ENCODE results near the gene MIF4GD. TPM values are rescaled to one million over a fixed set of nuclear protein-coding genes. Genes with fewer than 3 reads are reported as not detected.
"Not testable (repeated sequence)": the region's sequence is repeated elsewhere in the genome, so short reads cannot be mapped to it uniquely, and the experiment has no call there.

Gene MIF4GD
- total RNA-seq, 2 experiments from 2014 or later: 29.4 to 32.4 TPM

DNA sequence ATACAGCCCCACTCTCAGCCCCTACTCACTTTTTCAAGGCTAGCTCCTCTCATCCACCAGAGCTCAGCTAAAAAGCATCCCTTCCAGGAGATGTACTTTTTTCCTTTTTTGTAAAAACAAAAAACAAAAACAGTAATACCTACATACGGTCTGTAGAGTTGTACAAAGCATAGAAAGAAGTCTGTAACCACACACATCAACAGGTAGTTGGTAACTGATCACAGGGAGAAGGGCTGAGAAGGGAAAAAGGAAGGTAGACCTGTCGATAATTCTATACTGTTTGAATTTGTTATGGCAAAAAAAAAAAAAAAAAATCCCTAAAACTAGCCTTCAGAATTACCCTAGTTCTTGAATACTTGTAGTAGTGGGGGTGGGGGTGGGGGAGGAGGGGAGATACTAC, 17.3 kb upstream of the MIF4GD start:
- Mint-ChIP-seq H3K9me3 (no peaks in the 10 kb centered on the region), H3K27ac (peak overlapping the region; percentile 98), H3K27me3 (no peaks in the 10 kb centered on the region), H3K36me3 (ENCODE audit: low read depth) (peaks cover 28% of the 10 kb centered on the region), H3K4me1 (ENCODE audit: low read depth) (peaks cover 22% of the 10 kb centered on the region), H3K4me3 (peak overlapping the region; percentile 99)
- Histone ChIP-seq H3K27ac (ENCODE audit: low read depth in 1 of 2, low read length in 2 of 2) (peak overlapping the region in 1 of 2 donors; percentile 95), H3K4me1 (ENCODE audit: insufficient read depth, low read length) (peaks cover 21% of the 10 kb centered on the region), H3K9me3 (ENCODE audit: control insufficient read depth in 1 of 2, insufficient read depth in 1 of 2, low read length in 2 of 2) (no peaks in the 10 kb centered on the region), H3K27me3 (ENCODE audit: control insufficient read depth in 1 of 2, insufficient read depth in 2 of 2, low read length in 2 of 2) (no peaks in the 10 kb centered on the region), H3K36me3 (ENCODE audit: insufficient read depth, low read length) (peaks cover 17% of the 10 kb centered on the region), H3K4me3 (ENCODE audit: low read length) (peak overlapping the region; percentile 64)
- no peak for DNase-seq
- CTCF ChIA-PET: interaction anchor here (0.6 to 4.9 kb wide), 8 partner anchors 18 to 567 kb away, joined by 3 to 66 read pairs (median 5); partner anchors contain the start of genes GGA3, MIF4GD, MRPS7 and TMEM94
- TF ChIP-seq, protein P1, sequence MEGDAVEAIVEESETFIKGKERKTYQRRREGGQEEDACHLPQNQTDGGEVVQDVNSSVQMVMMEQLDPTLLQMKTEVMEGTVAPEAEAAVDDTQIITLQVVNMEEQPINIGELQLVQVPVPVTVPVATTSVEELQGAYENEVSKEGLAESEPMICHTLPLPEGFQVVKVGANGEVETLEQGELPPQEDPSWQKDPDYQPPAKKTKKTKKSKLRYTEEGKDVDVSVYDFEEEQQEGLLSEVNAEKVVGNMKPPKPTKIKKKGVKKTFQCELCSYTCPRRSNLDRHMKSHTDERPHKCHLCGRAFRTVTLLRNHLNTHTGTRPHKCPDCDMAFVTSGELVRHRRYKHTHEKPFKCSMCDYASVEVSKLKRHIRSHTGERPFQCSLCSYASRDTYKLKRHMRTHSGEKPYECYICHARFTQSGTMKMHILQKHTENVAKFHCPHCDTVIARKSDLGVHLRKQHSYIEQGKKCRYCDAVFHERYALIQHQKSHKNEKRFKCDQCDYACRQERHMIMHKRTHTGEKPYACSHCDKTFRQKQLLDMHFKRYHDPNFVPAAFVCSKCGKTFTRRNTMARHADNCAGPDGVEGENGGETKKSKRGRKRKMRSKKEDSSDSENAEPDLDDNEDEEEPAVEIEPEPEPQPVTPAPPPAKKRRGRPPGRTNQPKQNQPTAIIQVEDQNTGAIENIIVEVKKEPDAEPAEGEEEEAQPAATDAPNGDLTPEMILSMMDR (IDR thresholded peaks at IDR 0.05): no peak
- ATAC-seq (ENCODE audit: poor library complexity): no peak
- intact Hi-C loops (cut with DNase I, micrococcal nuclease): loop anchor here in 1 of 2 experiments (2.0 to 5.0 kb wide), 2 partner anchors 169 to 228 kb away; partner anchors contain the start of genes TMEM94 and TSEN54
- POLR2A ChIA-PET: interaction anchor here (1.0 to 3.2 kb wide), 20 partner anchors 11 to 492 kb away, joined by 3 to 181 read pairs (median 10); partner anchors contain the start of genes FDXR, GGA3, GRB2 and LLGL2

DNA sequence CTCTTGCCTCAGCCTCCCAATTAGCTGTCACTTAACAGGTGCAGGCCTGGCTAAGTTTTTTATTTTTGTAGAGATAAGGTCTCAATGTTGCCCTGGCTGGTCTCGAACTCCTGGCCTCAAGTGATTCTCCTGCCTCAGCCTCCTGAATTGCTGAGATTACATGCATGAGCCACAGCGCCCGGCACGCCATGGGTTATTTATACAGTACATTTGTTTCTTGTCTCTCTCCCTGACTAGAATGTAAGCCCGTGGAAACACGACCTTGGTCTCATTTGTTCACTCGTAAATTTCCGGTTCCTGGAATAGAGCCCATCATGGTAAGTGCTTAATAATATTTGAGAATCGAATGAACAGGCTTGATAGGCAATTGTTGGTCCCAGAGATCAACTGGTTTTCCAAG, 16.2 kb upstream of the MIF4GD start:
- H3K27ac ChIP-seq (ENCODE audit: low read depth in 1 of 2, low read length in 2 of 2): no peak overlapping the region
- CTCF ChIA-PET: no interaction called here
- H3K27me3 Mint-ChIP-seq: no peaks in the 10 kb centered on the region
- H3K27ac Mint-ChIP-seq: no peak overlapping the region
- H3K4me3 ChIP-seq (ENCODE audit: low read length): no peak overlapping the region
- TF ChIP-seq, protein P1 (IDR thresholded peaks at IDR 0.05): no peak
- peaks cover 30% of the 10 kb centered on the region for H3K36me3 Mint-ChIP-seq (ENCODE audit: low read depth)
- no peak for ATAC-seq (ENCODE audit: poor library complexity)
- H3K9me3 Mint-ChIP-seq: no peaks in the 10 kb centered on the region
- H3K4me1 ChIP-seq (ENCODE audit: insufficient read depth, low read length): peaks cover 21% of the 10 kb centered on the region
- no peaks in the 10 kb centered on the region for H3K9me3 ChIP-seq (ENCODE audit: control insufficient read depth in 1 of 2, insufficient read depth in 1 of 2, low read length in 2 of 2)
- peaks cover 21% of the 10 kb centered on the region for H3K36me3 ChIP-seq (ENCODE audit: insufficient read depth, low read length)
- no peaks in the 10 kb centered on the region for H3K27me3 ChIP-seq (ENCODE audit: control insufficient read depth in 1 of 2, insufficient read depth in 2 of 2, low read length in 2 of 2)
- intact Hi-C loops (cut with DNase I, micrococcal nuclease): loop anchor here in 1 of 2 experiments (5.0 kb wide), 1 partner anchor 170 kb away; the partner anchor contains the start of gene TMEM94
- H3K4me3 Mint-ChIP-seq: peak overlapping the region; percentile 58
- DNase-seq: no peak
- peaks cover 22% of the 10 kb centered on the region for H3K4me1 Mint-ChIP-seq (ENCODE audit: low read depth)
- POLR2A ChIA-PET: no interaction called here

DNA sequence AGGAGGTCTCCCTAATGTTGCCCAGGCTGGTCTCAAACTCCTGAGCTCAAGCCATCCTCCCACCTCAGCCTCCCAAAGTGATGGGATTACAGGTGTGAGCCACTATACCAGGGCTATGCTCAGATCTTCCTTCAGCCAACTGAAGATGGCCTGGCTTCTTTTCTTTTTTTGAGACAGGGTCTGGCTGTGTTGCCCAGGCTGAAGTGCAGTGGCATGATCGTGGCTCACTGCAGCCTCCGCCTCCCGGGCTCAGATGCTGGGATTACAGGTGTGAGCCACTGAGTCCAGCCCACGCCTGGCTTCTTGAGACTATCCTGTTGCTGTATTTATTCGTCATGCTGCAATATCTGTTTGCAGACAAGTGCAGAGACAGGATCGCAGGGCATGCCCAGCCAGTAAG, 14.1 kb upstream of the MIF4GD start:
- ChIA-PET POLR2A (interaction anchor here (1.0 to 1.4 kb wide), 2 partner anchors 14 to 120 kb away, joined by 3 read pairs; partner anchors contain the start of genes GRB2 and MIF4GD), CTCF (interaction anchor here (0.6 kb wide), 2 partner anchors 23 to 171 kb away, joined by 3 read pairs; partner anchors contain the start of gene MRPS7)
- peaks cover 20% of the 10 kb centered on the region for H3K4me1 Mint-ChIP-seq (ENCODE audit: low read depth)

DNA sequence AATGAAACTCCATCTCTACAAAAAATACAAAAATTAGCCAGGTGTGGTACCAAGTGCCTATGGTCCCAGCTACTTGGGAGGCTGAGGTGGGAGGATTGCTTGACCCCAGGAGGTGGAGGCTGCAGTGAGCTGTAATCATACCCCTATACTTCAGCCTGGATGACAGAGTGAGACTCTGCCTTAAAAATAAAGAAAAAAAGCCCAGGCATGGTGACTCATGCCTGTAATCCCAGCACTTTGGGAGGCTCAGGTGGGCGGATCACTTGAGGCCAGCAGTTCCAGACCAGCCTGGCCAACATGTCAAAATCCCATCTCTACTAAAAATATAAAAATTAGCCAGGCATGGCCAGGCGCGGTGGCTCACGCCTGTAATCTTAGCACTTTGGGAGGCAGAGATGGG, 9.2 kb upstream of the MIF4GD start:
- H3K27me3 ChIP-seq (ENCODE audit: control insufficient read depth in 1 of 2, insufficient read depth in 2 of 2, low read length in 2 of 2); H3K27me3 Mint-ChIP-seq; H3K9me3 Mint-ChIP-seq; H3K4me3 ChIP-seq (ENCODE audit: low read length); H3K9me3 ChIP-seq (ENCODE audit: control insufficient read depth in 1 of 2, insufficient read depth in 1 of 2, low read length in 2 of 2); DNase-seq; H3K4me3 Mint-ChIP-seq; H3K4me1 Mint-ChIP-seq (ENCODE audit: low read depth); H3K4me1 ChIP-seq (ENCODE audit: insufficient read depth, low read length); H3K27ac Mint-ChIP-seq; H3K27ac ChIP-seq (ENCODE audit: low read depth in 1 of 2, low read length in 2 of 2); ATAC-seq (ENCODE audit: poor library complexity); POLR2A ChIA-PET; intact Hi-C loops (cut with DNase I, micrococcal nuclease): not testable (repeated sequence)
- H3K36me3 ChIP-seq (ENCODE audit: insufficient read depth, low read length): peaks cover 34% of the 10 kb centered on the region
- CTCF ChIA-PET: interaction anchor here (2.2 kb wide), 1 partner anchor 9 kb away, joined by 13 read pairs; the partner anchor contains the start of gene MIF4GD
- peaks cover 17% of the 10 kb centered on the region for H3K36me3 Mint-ChIP-seq (ENCODE audit: low read depth)

More for the DNA sequence above, 14.1 kb upstream of the MIF4GD start:
- Histone ChIP-seq H3K36me3 (ENCODE audit: insufficient read depth, low read length) (peaks cover 31% of the 10 kb centered on the region), H3K4me1 (ENCODE audit: insufficient read depth, low read length) (peaks cover 14% of the 10 kb centered on the region), H3K9me3 (ENCODE audit: control insufficient read depth in 1 of 2, insufficient read depth in 1 of 2, low read length in 2 of 2) (no peaks in the 10 kb centered on the region), H3K4me3 (ENCODE audit: low read length) (no peak overlapping the region), H3K27me3 (ENCODE audit: control insufficient read depth in 1 of 2, insufficient read depth in 2 of 2, low read length in 2 of 2) (no peaks in the 10 kb centered on the region), H3K27ac (ENCODE audit: low read depth in 1 of 2, low read length in 2 of 2) (no peak overlapping the region)
- Mint-ChIP-seq H3K4me3 (no peak overlapping the region), H3K36me3 (ENCODE audit: low read depth) (peaks cover 35% of the 10 kb centered on the region), H3K27me3 (no peaks in the 10 kb centered on the region), H3K9me3 (no peaks in the 10 kb centered on the region), H3K27ac (no peak overlapping the region)
- TF ChIP-seq, protein P1 (IDR thresholded peaks at IDR 0.05): no peak
- ATAC-seq (ENCODE audit: poor library complexity) (no peak), DNase-seq (no peak)
- intact Hi-C loops (cut with DNase I, micrococcal nuclease): loop anchor here in 1 of 2 experiments (5.0 kb wide), 1 partner anchor 172 kb away; the partner anchor contains the start of gene TMEM94

Measured in CD4-positive, alpha-beta T cell (primary cell).